ENCODE results near the gene RHOB.

The RHOB gene

DNA sequence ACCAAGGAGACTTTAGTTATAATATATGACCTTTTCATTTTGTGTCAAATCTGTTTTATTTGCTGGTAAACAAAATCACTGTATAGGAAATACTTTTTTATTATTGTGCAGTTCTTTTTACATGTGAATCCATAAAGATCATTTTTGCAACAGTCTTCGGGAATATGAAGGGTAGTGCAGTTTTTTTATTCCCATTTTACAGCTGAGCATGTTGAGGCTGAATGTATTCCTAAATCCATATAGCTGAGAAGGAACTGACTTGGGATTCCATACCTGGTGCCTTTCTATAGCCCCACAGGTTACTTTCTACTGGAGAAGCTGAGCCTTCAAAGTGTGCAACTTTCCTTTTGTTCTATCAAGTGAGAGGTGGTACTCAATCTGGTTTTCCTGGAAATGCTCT is 29.6 kb downstream of the RHOB start:
- peaks cover 4 to 8% of the 10 kb centered on the region in 2 donors for H3K27me3 Mint-ChIP-seq
- peaks cover 0 to 7% of the 10 kb centered on the region in 2 donors for H3K9me3 Mint-ChIP-seq
- no peak overlapping the region for H3K4me3 Mint-ChIP-seq
- H3K4me1 Mint-ChIP-seq, result peaks cover 10 to 12% of the 10 kb centered on the region in 2 donors
- H3K27ac Mint-ChIP-seq, result no peak overlapping the region
- no peak for DNase-seq
- ATAC-seq (replicated peaks), result no peak
- H3K36me3 Mint-ChIP-seq, result no peaks in the 10 kb centered on the region

DNA sequence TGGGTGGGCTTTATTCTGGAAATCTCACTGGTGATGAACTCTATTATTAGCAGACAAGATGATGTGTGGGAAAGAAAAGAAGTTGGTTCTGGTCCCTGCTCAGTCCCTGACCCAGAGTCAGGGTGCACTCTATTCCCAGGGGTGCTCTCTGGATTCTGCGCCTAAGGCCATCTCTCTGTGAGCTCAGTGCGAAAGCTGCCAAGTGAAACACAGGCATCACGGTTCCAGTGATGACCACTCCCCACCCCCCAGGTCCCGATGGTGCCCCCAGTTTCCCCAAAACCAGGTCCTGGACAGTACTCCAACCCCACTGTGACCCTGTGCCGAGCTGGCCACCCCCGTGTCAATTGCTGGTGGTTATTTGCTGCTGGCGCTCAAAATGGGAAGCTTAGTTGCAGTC is 30.1 kb downstream of the RHOB start:
- H3K4me1 Mint-ChIP-seq, result peaks cover 10 to 12% of the 10 kb centered on the region in 2 donors
- no peak overlapping the region for H3K27ac Mint-ChIP-seq
- H3K9me3 Mint-ChIP-seq, result peaks cover 0 to 7% of the 10 kb centered on the region in 2 donors
- peaks cover 4 to 8% of the 10 kb centered on the region in 2 donors for H3K27me3 Mint-ChIP-seq
- DNase-seq (no peak), ATAC-seq (replicated peaks) (no peak)
- no peaks in the 10 kb centered on the region for H3K36me3 Mint-ChIP-seq
- H3K4me3 Mint-ChIP-seq, result no peak overlapping the region

DNA sequence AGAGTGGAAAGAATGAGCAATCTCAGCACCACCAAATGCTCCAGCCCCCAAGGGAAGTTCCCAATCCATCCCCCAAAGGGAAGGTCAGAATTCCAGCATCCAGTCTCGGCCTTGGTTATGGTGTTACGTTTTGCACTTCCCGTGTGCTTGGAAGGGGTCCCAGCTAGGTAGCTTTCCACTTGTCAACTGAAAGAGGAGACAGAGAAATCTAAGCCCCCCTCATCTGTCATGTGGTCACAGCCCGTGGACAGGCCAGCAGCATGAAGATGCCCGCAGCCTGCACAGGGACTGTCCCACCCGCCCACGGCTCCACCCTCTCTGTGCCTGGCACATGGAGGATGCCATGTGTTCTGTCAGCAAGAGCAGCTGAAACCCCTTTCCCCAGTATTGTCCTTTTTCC is 32.1 kb downstream of the RHOB start:
- DNase-seq (no peak), ATAC-seq (replicated peaks) (no peak)
- no peak overlapping the region for H3K4me3 Mint-ChIP-seq
- no peaks in the 10 kb centered on the region for H3K36me3 Mint-ChIP-seq
- H3K27me3 Mint-ChIP-seq, result peaks cover 4 to 8% of the 10 kb centered on the region in 2 donors
- H3K4me1 Mint-ChIP-seq, result peaks cover 12 to 13% of the 10 kb centered on the region in 2 donors
- H3K27ac Mint-ChIP-seq, result no peak overlapping the region
- peaks cover 0 to 7% of the 10 kb centered on the region in 2 donors for H3K9me3 Mint-ChIP-seq

DNA sequence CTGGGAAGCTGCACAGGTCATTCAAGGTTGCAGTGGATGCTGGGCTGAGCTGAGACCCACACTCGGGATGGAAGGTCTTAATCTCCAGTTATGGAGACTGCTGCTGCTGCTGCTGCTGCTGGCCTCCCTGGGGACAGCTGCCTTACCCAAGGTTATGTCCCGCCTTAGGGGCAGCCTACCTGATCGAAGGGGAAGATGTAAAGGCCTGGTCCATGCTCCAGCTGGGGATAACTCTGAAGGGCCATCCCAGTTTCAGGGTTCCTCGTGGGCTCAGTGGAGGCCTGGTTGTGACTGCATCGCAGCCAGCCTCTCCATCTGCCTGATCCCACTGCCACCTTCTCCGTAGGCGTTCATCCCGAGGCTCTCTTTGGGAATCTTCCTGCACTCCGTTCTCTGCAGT is 33.0 kb downstream of the RHOB start:
- peaks cover 0 to 7% of the 10 kb centered on the region in 2 donors for H3K9me3 Mint-ChIP-seq
- H3K36me3 Mint-ChIP-seq, result no peaks in the 10 kb centered on the region
- H3K27ac Mint-ChIP-seq, result no peak overlapping the region
- peaks cover 4 to 8% of the 10 kb centered on the region in 2 donors for H3K27me3 Mint-ChIP-seq
- ATAC-seq (replicated peaks), result no peak
- no peak overlapping the region for H3K4me3 Mint-ChIP-seq
- no peak for DNase-seq
- H3K4me1 Mint-ChIP-seq, result peaks cover 3 to 4% of the 10 kb centered on the region in 2 donors

DNA sequence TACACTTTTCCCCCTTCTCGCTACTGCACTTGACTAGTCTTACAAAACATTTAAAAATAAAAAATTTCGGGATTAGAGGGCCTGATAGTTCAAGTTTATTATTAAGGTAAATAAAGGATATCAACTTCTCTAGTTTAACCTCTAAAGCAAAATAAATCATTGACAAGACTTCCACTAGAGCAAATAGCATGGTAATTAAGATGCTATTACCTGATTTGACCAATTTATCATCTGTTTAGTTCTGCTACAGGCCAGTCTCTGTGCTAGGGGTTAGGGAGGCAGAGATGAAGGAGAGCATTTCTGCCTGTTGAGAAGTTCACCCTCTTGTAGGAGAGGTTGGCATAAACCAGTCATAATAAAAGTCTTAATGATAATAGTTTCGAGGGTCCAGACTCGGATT is 34.0 kb downstream of the RHOB start:
- H3K4me3 Mint-ChIP-seq, result no peak overlapping the region
- ATAC-seq (replicated peaks) (no peak), DNase-seq (no peak)
- H3K9me3 Mint-ChIP-seq, result peaks cover 0 to 7% of the 10 kb centered on the region in 2 donors
- no peaks in the 10 kb centered on the region for H3K36me3 Mint-ChIP-seq
- peaks cover 0 to 3% of the 10 kb centered on the region in 2 donors for H3K4me1 Mint-ChIP-seq
- no peak overlapping the region for H3K27ac Mint-ChIP-seq
- peaks cover 4 to 8% of the 10 kb centered on the region in 2 donors for H3K27me3 Mint-ChIP-seq

DNA sequence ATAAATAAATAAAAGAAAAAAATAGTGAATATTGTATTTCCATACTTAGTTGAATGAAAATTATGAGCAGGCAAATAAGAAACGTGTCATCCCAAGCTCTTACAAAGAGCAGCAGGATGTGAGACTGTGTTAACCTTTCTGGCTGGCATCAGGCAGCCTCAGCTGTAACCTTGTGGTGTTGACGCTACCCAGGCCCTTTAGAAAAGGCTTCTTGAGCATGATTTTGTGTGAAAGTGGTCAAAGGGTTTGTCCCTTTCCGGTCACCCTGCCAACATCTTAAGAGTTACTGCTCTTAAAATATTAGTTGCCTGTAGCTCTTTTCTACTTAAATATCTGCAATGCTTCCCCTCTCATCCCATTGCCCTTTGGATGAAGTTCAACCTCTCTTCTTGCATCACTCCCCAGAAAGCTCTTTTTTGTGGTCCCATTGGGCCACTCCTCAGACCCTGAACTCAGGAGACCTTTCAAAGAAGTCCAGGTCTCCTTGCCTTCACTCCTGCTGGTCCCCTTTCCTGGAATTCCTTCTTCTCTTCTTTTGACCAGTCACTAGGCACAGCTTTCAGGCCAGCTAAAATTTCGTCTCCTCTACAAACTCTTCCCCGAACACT is 35.0 kb downstream of the RHOB start:
- Mint-ChIP-seq H3K27me3 (peaks cover 4 to 8% of the 10 kb centered on the region in 2 donors), H3K4me1 (peaks cover 0 to 3% of the 10 kb centered on the region in 2 donors), H3K27ac (no peak overlapping the region), H3K36me3 (no peaks in the 10 kb centered on the region), H3K9me3 (peaks cover 0 to 7% of the 10 kb centered on the region in 2 donors), H3K4me3 (no peak overlapping the region)
- peak; percentile 67 to 74 for ATAC-seq (replicated peaks)
- no peak for DNase-seq

DNA sequence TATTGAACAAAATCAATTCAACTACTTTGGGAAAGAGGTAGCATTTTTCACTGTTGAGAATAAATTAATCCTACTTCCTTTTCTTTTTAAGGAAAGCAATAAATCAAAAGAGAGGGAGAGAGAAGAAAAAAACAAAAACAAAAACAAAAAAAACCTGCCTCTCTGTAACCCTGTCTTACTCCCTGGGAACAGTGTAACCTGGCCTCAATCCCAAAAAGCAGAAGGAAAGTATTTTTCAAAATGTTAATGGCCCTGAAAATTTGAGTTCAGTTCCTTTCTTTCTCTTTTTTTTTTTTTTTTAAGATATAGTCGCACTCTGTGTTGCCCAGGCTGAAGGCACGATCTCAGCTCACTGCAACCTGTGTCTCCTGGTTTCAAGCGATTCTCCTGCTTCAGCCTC is 35.9 kb downstream of the RHOB start:
- Mint-ChIP-seq H3K4me1 (peaks cover 0 to 3% of the 10 kb centered on the region in 2 donors), H3K4me3 (no peak overlapping the region), H3K36me3 (no peaks in the 10 kb centered on the region), H3K27me3 (peaks cover 4 to 8% of the 10 kb centered on the region in 2 donors), H3K27ac (no peak overlapping the region), H3K9me3 (peaks cover 0 to 7% of the 10 kb centered on the region in 2 donors)
- DNase-seq, result no peak
- no peak for ATAC-seq (replicated peaks)

DNA sequence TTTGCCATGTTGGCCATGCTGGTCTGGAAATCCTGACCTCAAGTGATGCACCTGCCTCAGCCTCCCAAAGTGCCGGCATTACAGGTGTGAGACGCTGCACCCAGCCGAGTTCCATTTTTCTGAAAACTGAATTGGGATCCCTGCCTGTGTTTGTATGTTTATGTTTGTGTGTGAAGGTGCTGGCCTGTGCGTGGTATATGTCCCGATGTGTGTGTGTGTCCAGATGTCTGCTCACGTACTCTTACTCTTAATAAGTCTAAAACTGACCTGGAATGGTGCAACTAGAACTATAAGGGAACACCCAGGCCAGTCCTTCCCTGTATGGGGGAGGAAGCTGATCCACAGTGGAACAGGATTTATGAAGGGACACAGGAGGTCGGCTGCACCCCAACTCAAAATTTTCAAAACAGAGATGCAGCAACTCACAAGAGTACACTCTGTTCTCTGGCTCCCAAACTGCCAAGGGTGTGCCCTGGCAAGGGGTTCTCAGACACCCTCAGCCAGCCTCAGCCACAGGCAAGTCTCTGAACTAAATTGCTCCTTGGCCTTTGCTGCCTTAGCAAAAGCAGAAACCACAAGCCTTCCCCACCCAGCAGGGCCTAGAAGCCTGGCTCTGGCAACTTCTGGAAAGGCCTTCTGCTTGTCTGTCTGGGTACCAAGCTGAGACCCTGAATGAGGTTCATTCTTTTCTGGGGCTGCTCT is 36.5 kb downstream of the RHOB start:
- Mint-ChIP-seq H3K36me3 (no peaks in the 10 kb centered on the region), H3K4me1 (peaks cover 0 to 5% of the 10 kb centered on the region in 2 donors), H3K4me3 (no peak overlapping the region), H3K27ac (no peak overlapping the region), H3K27me3 (peaks cover under 1 to 4% of the 10 kb centered on the region in 2 donors), H3K9me3 (peaks cover 0 to 3% of the 10 kb centered on the region in 2 donors)
- ATAC-seq (replicated peaks) (no peak), DNase-seq (no peak)

DNA sequence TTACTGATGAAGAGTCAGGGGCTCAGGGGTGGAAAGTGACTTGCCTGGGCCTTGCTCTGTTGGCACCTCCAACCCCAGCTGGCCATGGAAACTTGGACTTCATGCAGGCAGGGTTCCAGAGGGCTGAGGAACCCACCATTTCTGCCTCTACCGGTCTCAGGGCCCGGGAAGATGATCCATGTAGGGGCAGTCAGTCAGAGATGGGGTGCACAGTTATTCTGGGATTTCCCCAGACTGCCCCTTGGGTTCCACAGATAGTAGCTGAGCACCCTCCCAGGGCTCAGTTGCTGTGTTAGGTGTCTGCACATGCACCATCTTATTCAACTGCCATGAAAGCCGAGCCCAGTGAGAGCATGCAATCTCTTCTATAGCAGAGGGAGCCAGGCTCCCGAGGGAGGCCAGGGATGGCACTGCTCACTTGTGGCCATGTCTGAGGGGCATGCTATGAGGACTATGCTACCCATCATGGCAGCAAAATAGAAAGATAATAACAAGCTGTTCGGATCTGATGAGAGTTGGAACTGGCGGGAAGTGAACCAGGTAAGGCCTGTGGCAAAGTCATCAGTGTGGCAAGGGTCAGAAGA is 37.3 kb downstream of the RHOB start:
- no peak overlapping the region for H3K27ac Mint-ChIP-seq
- H3K36me3 Mint-ChIP-seq, result no peaks in the 10 kb centered on the region
- DNase-seq, result no peak
- no peak for ATAC-seq (replicated peaks)
- peaks cover 5 to 8% of the 10 kb centered on the region in 2 donors for H3K4me1 Mint-ChIP-seq
- no peak overlapping the region for H3K4me3 Mint-ChIP-seq
- no peaks in the 10 kb centered on the region for H3K9me3 Mint-ChIP-seq
- H3K27me3 Mint-ChIP-seq, result no peaks in the 10 kb centered on the region

DNA sequence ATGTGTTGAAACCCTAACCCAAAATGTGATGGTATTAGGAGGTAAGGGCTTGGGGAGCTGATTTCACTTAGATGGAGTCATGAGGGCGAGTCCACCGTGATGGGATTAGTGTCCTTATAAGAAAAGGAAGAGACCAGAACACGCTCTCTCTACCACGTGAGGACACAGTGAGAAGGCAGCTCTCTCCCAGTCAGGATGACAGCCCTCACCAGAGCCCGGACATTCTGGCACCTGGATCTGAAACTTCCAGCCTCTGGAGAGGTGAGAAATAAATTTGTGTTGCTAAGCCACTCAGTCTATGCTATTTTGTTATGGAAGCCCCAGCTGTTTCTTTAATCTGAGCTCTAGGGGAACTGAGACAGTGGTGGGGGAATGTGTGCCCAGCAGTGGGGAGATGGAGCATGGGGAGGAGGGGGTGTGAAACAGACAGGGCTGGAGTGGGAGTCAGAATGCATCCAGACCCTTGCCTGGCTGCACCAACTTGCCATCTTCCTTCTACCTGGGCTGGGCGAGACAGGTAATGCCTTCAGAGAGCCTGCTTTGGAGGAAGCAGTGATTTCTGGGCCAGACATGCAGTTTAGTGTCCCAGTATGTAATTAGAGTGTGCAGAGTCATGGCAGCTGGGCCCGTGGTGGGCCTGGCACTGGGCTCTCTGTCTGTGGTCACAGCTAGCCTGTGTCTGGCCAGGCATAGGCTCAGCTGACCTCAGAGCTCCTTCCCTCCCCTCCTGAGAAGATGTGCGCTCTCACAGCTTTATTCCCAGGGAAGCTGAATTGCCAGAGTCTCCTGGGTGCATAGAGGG is 38.1 kb downstream of the RHOB start:
- no peak overlapping the region for H3K4me3 Mint-ChIP-seq
- no peaks in the 10 kb centered on the region for H3K9me3 Mint-ChIP-seq
- H3K27ac Mint-ChIP-seq, result no peak overlapping the region
- ATAC-seq (replicated peaks) (no peak), DNase-seq (no peak)
- no peaks in the 10 kb centered on the region for H3K27me3 Mint-ChIP-seq
- H3K4me1 Mint-ChIP-seq, result peaks cover 5 to 8% of the 10 kb centered on the region in 2 donors
- H3K36me3 Mint-ChIP-seq, result no peaks in the 10 kb centered on the region

DNA sequence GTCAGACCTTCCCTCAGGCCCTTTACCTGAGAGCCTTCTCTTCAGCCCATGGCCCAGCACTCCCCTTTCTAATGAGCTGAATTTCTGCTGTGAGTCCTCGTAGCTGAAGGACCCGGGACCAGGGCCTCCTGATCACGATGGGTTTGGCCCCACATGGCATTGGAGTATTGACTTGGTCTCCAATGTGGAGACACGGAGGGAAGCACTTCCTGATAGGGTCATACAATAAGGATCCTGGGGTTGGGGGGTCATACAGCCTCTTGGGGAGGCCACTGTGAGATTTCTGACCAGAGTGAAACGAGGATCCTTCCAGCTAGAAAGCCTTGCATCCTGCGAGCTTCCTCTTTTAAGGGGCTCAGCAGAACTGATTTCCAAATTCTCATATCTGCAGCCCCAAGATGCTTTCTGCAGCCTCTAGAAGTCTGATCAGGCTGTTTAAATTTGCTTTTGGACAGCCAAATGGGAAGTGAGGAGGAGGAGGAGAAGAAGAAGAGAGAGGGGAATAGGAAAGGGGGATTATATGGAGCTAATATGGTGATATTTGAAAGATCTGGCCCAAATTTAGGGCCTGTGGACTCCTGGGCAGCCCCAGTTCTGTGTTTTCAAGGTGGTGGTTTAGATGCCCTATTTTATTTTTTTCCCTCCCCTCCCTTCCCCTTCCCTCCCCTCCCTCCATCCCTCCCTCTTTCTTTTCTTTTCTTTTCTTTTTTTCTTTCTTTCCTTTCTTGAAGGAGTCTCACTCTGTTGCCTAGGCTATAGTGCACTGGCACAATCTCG is 38.9 kb downstream of the RHOB start:
- no peak overlapping the region for H3K27ac Mint-ChIP-seq
- H3K4me1 Mint-ChIP-seq, result peaks cover 5 to 8% of the 10 kb centered on the region in 2 donors
- H3K27me3 Mint-ChIP-seq, result no peaks in the 10 kb centered on the region
- H3K36me3 Mint-ChIP-seq, result no peaks in the 10 kb centered on the region
- DNase-seq, result no peak
- no peaks in the 10 kb centered on the region for H3K9me3 Mint-ChIP-seq
- no peak for ATAC-seq (replicated peaks)
- H3K4me3 Mint-ChIP-seq, result no peak overlapping the region

DNA sequence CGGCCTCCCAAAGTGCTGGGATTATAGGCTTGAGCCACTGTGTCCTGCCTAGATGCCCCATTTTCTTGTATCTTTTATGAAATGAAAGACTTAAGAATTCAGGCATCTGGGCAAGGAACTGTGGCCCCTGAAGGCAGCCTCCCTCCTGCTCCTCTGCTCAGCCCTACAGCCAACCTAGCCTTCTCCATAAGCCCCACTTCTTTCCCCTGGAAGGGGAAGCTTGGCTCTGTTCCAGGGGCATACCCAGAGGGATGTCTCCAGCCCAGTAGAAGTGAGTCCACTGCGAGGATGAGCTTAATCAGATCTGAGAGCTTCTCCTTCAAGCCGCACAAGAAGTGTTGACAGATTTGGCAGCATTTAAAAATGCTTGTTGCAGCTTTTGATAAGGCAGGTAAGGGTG is 39.7 kb downstream of the RHOB start:
- H3K4me1 Mint-ChIP-seq, result peaks cover 6 to 8% of the 10 kb centered on the region in 2 donors
- no peak overlapping the region for H3K4me3 Mint-ChIP-seq
- H3K36me3 Mint-ChIP-seq, result no peaks in the 10 kb centered on the region
- ATAC-seq (replicated peaks) (no peak), DNase-seq (no peak)
- H3K27me3 Mint-ChIP-seq, result no peaks in the 10 kb centered on the region
- no peaks in the 10 kb centered on the region for H3K9me3 Mint-ChIP-seq
- no peak overlapping the region for H3K27ac Mint-ChIP-seq

DNA sequence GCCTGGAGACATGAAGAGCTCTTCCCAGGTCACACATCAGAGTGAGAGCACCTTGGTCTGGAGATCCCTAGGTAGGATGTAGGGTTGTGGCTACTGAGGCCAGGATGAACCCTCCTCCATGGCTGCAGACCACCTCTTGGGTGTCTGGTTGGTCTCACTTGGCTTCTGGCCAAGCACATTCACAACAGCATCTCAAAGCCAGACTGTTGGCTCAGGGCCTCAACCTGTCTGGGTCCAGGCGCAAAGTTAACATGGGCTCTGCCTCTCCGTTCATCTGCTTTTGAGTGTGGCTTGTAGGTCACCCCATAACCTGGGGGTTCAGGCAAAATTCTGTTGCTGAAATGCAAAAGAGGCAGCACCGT is 40.1 kb downstream of the RHOB start:
- Mint-ChIP-seq H3K36me3 (no peaks in the 10 kb centered on the region), H3K9me3 (no peaks in the 10 kb centered on the region)

More for the DNA sequence above, 40.1 kb downstream of the RHOB start:
- H3K27me3 Mint-ChIP-seq, result no peaks in the 10 kb centered on the region
- no peak overlapping the region for H3K4me3 Mint-ChIP-seq
- H3K27ac Mint-ChIP-seq, result no peak overlapping the region
- H3K4me1 Mint-ChIP-seq, result peaks cover 8 to 10% of the 10 kb centered on the region in 2 donors
- DNase-seq, result no peak
- no peak for ATAC-seq (replicated peaks)

All from stimulated activated naive B cell treated with anti-CD40 and anti-IgM and Interleukin-4, amounts not matched to agents 10 μg/mL and 1 μg/mL and 100 μg/mL, for 72 hours (primary cell).